Panc1 (cell line): Measurements from ENCODE around the gene SFPQ.

Experiments
- CTCF ChIP-seq: fragments of 450-650 bp; IDR thresholded peaks from 2 replicates; pipeline ENCODE4 v1.5.1; 2017; ENCODE audit warnings: mild to moderate bottlenecking
- POLR2AphosphoS5 ChIP-seq: IDR thresholded peaks from 2 replicates; pipeline ENCODE4 v1.6.1; 2012; ENCODE audit warnings: mild to moderate bottlenecking, low read depth, low read length, moderate library complexity
- SIN3A ChIP-seq: IDR thresholded peaks from 2 replicates; pipeline ENCODE4 v1.6.1; 2012; ENCODE audit warnings: low read depth, mild to moderate bottlenecking, low read length, moderate library complexity, borderline replicate concordance; ENCODE audit not compliant: insufficient read depth
- TCF7L2 ChIP-seq: IDR thresholded peaks from 2 replicates; pipeline ENCODE4 v1.6.1; 2011; ENCODE audit warnings: mild to moderate bottlenecking, low read depth, low read length, inconsistent platforms

GRCh38 chr1:35188578-35189392, 4.2 kb downstream of the SFPQ start:
- TF ChIP-seq CTCF (no peak), POLR2AphosphoS5 (no peak), SIN3A (no peak), TCF7L2 (no peak)
